Colonic mucosa (tissue), 4 donors: ENCODE measurements around the gene EYA4. TPM values are rescaled to one million over a fixed set of nuclear protein-coding genes. Genes with fewer than 3 reads are reported as not detected.

Experiments used
- DNase-seq: peaks from one replicate; pipeline ENCODE4 v3.0.0-alpha.2; 2020
- H3K27ac ChIP-seq: fragments of 200-600 bp; one replicate; pipeline ENCODE4 v1.8.0; 2021
- H3K27me3 ChIP-seq: fragments of 200-600 bp; one replicate; pipeline ENCODE4 v1.8.0; 2021
- H3K36me3 ChIP-seq: fragments of 200-600 bp; one replicate; pipeline ENCODE4 v1.8.0; 2021
- H3K4me1 ChIP-seq: fragments of 200-600 bp; one replicate; pipeline ENCODE4 v1.8.0; 2021; ENCODE audit warnings: mild to moderate bottlenecking
- H3K4me3 ChIP-seq: fragments of 200-600 bp; one replicate; pipeline ENCODE4 v1.8.0; 2021
- H3K9ac ChIP-seq, 2 donors: one replicate each; pipeline ENCODE4 v1.7.0; 2013; ENCODE audit warnings: control low read depth in 2 of 2, low read depth in 2 of 2, low read length in 2 of 2
- H3K9me3 ChIP-seq: fragments of 200-600 bp; one replicate; pipeline ENCODE4 v1.8.0; 2021
- intact Hi-C: fragments of 100-400 bp; cut with DNase I; formaldehyde crosslinking; loops from one replicate; pipeline ENCODE4 v1.14.1; 2022
- total RNA-seq, 2 donors: library from RNA; stranded (reverse); fragmentation: NEBNext Ultra II Directional in 1 of 2; extraction: Animal tissue kit (Norgen Biotek cat#: 25700) in 1 of 2; gene quantifications; one replicate each; pipeline ENCODE4 v1.2.1, GENCODE V29; 2021
- TF ChIP-seq, protein P1 (sequence below): fragments of 200-600 bp; IDR thresholded peaks from one replicate; pipeline ENCODE4 v1.8.0; 2022; ENCODE audit warnings: antibody characterized with exemption, mild to moderate bottlenecking
- donor health status: healthy.
- donor health status: DM: no; HTN: no; CAD: no.
- donor health status: DM: no; HTN: no; CAD: no.

The EYA4 gene
- total RNA-seq, 2 donors from 2014 or later: 0.05 TPM; not detected in 1

DNA sequence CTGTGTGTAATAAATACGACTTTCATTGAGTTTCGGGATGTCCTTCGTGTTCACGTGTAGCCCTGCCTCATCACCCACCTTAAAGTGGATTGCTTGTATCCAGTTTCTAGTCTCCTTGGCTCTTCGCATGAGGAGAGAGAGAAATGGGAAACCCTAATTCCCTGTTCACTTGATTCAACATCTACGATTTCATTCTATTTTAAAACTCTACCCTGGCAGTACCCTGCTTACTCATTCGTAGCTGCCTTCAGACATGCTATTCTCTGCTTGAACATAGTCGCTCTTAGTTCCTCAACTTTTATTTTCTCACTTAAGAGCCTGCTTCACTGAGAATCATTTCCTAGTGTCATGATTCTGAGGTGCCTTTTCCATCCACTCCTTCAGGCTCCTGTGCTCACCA lies 163.6 kb downstream of the EYA4 start:
- H3K27ac ChIP-seq: no peak overlapping the region
- no peaks in the 10 kb centered on the region for H3K36me3 ChIP-seq
- H3K9ac ChIP-seq: no peak overlapping the region
- TF ChIP-seq, protein P1, sequence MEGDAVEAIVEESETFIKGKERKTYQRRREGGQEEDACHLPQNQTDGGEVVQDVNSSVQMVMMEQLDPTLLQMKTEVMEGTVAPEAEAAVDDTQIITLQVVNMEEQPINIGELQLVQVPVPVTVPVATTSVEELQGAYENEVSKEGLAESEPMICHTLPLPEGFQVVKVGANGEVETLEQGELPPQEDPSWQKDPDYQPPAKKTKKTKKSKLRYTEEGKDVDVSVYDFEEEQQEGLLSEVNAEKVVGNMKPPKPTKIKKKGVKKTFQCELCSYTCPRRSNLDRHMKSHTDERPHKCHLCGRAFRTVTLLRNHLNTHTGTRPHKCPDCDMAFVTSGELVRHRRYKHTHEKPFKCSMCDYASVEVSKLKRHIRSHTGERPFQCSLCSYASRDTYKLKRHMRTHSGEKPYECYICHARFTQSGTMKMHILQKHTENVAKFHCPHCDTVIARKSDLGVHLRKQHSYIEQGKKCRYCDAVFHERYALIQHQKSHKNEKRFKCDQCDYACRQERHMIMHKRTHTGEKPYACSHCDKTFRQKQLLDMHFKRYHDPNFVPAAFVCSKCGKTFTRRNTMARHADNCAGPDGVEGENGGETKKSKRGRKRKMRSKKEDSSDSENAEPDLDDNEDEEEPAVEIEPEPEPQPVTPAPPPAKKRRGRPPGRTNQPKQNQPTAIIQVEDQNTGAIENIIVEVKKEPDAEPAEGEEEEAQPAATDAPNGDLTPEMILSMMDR: no peak
- no peaks in the 10 kb centered on the region for H3K27me3 ChIP-seq
- no peak for DNase-seq
- intact Hi-C loops: no loop called here
- H3K4me1 ChIP-seq: no peaks in the 10 kb centered on the region
- no peak overlapping the region for H3K4me3 ChIP-seq
- H3K9me3 ChIP-seq: no peaks in the 10 kb centered on the region

DNA sequence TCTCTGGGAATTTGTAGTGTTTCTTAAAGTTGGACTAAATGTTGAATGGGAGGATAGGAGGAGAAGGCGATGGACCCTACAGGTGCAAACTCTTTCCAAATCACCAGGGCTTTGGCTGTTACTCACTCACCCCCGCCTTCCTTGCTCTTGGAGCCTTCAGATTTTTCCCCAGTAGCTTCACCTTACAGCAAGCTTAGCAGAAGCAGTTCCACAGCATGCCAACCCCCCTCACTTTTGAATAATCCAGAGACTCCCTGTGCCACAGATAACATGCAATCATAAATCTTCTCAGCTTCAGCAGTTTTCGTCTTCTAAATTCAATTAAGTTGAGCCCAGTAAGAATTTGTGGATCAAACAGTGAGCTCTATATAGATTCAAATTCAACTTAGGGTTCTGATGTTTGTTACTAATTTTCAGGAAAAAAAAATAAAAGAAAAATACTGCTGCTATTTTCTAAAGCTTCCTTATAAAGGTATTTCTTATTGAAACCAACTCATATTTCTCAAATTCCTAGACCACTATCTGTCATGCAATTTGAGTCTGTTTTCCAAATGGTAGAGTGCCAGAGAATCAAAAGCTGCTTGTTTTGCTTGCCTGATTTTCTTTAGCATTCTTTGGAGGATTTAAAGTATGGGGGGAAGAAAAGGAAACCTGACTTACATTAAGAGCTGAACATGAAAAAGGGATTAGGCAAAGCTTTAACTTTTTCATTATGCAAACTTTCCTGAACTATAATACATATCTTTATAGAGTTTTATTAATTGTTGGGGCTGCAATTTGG lies 166.4 kb downstream of the EYA4 start:
- H3K4me1 ChIP-seq: no peaks in the 10 kb centered on the region
- no peaks in the 10 kb centered on the region for H3K36me3 ChIP-seq
- TF ChIP-seq, protein P1: no peak
- intact Hi-C loops: no loop called here
- no peaks in the 10 kb centered on the region for H3K27me3 ChIP-seq
- no peaks in the 10 kb centered on the region for H3K9me3 ChIP-seq
- H3K4me3 ChIP-seq: no peak overlapping the region
- no peak overlapping the region for H3K9ac ChIP-seq
- H3K27ac ChIP-seq: no peak overlapping the region
- DNase-seq: no peak

DNA sequence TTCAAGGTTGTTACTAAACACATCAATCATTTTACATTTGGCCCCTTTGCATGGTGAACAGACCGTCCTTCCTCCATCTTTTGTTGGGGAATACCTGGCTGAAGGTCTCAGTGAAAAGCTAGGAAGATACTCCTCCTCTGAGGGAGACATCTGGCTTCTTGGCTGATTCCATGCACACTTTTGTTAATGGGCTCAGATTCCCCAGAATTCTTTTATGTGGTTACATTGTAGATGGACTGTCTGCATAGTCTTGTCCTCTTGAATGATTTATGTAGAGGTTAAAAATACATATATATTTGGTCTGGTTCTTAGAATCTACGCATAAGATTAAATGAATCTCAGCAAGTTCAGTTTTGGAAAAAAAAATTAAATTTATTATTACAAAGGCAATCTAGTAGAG lies 167.0 kb downstream of the EYA4 start:
- Histone ChIP-seq H3K36me3 (no peaks in the 10 kb centered on the region), H3K9ac (no peak overlapping the region), H3K27ac (no peak overlapping the region), H3K4me1 (no peaks in the 10 kb centered on the region), H3K9me3 (no peaks in the 10 kb centered on the region), H3K27me3 (no peaks in the 10 kb centered on the region), H3K4me3 (no peak overlapping the region)
- DNase-seq: no peak
- TF ChIP-seq, protein P1: no peak
- intact Hi-C loops: no loop called here

DNA sequence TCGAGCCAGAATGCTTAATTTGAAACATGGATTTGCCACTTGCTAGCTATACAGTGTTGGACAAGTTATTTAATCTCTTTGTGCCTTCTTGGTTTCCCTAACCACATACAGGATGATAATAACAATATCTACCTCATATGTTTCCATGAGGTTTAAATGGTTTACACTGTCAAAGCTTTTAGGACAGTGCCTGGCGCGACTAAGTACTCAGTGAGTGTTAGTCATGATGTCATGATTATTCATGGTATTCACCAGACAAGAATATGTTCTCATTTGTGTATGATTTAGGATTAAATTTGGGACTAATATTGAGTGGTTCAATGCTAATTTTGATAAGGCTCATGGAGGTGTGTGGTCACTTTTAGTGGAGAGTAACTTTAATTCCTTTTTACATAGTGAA lies 167.4 kb downstream of the EYA4 start:
- no peak for DNase-seq
- H3K36me3 ChIP-seq: no peaks in the 10 kb centered on the region
- no peaks in the 10 kb centered on the region for H3K27me3 ChIP-seq
- TF ChIP-seq, protein P1: no peak
- no peak overlapping the region for H3K27ac ChIP-seq
- no peak overlapping the region for H3K4me3 ChIP-seq
- intact Hi-C loops: no loop called here
- no peak overlapping the region for H3K9ac ChIP-seq
- no peaks in the 10 kb centered on the region for H3K4me1 ChIP-seq
- no peaks in the 10 kb centered on the region for H3K9me3 ChIP-seq

DNA sequence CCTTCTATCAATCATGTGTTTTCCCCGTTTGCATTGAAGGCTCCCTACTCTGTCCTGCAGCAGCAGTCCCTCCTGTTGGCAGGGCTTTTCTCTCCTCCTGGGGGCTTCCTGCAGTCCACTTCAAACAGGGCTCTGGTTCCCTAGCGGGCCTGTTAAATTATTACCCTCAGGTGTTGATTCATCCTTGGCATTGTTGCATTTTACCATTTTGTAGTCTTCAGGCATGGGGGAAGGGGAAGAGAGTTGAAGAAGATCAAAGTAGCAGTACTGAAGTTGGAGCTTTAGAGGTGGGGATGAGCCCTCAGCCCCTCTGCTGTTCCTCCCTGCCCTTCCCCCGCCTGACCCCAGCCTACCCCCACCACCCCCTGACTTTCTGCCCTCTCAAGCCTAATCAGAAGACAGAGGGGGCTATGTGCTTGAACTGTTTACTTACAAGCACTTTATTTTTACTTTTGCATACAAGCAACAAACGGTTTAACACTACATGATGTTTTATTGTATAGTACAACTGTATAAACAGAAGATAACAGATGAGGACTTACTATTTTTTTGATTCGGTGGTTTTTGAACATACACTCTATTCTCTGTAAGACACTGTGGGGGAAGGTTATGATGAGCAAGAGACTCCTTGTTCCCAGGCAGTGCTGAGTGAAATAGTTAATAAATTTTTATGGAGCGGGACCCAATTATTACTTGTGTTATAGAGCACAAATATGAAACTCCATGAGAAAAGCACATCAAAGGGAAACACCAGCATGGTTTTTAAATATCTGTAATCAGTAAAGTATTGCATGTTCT lies 169.7 kb downstream of the EYA4 start:
- TF ChIP-seq, protein P1: no peak
- intact Hi-C loops: no loop called here
- Histone ChIP-seq H3K27ac (no peak overlapping the region), H3K9me3 (no peaks in the 10 kb centered on the region), H3K27me3 (no peaks in the 10 kb centered on the region), H3K36me3 (no peaks in the 10 kb centered on the region), H3K4me3 (no peak overlapping the region), H3K4me1 (no peaks in the 10 kb centered on the region), H3K9ac (no peak overlapping the region)
- no peak for DNase-seq
